GM12878 (cell line): Measurements from ENCODE around the gene CCSER2. TPM values are rescaled to one million over a fixed set of nuclear protein-coding genes. Genes with fewer than 3 reads are reported as not detected.

Experiments
- ATAC-seq: fragments of 200-7000 bp; cut with Tn5 transposase; 3 replicates; pipeline ENCODE4 v1.9.1; 2020; ENCODE audit warnings: mild to moderate bottlenecking, moderate library complexity
- BruUV-seq: library from RNA; stranded (reverse); fragments of 400-500 nt; replicated peaks from 2 replicates; lab custom pipeline; 2021; lab: Mats Ljungman, UMichigan
- CTCF ChIA-PET: fragments of 300-600 bp; sonication (Branson Sonifier 250); formaldehyde crosslinking; extraction: SDS; loops from one replicate; lab custom pipeline; 2021; ENCODE audit warnings: inconsistent platforms; lab: Yijun Ruan, JAX
- POLR2A ChIA-PET: fragments of 350-600 bp; formaldehyde crosslinking; extraction: SDS; loops from one replicate; lab custom pipeline; 2021; ENCODE audit warnings: inconsistent platforms; lab: Charles Lee
- RAD21 ChIA-PET: fragments of 300-600 bp; sonication (Branson Sonifier 250); formaldehyde crosslinking; loops from one replicate; lab custom pipeline; 2023; ENCODE audit warnings: antibody characterized with exemption; ENCODE audit not compliant: unreplicated experiment; lab: Charles Lee
- SMC1A ChIA-PET: fragments of 300-600 bp; sonication (Branson Sonifier 250); formaldehyde crosslinking; loops from one replicate; lab custom pipeline; 2023; ENCODE audit not compliant: unreplicated experiment, uncharacterized antibody; lab: Charles Lee
- DNase-seq: peaks from one replicate; pipeline ENCODE4 v3.0.0-alpha.2; 2011; ENCODE audit warnings: low read depth, low spot score
- FAIRE-seq: peaks from 3 replicates; lab custom pipeline; 2011; peaks lifted over from hg19 to GRCh38; lab: Jason Lieb, UNC
- H2AFZ ChIP-seq: 2 replicates; pipeline ENCODE4 v1.6.0; 2011; ENCODE audit warnings: low read depth, low read length, control low read depth; ENCODE audit not compliant: control insufficient read depth
- H3K27ac ChIP-seq: 2 replicates; pipeline ENCODE4 v1.5.1; 2011; ENCODE audit warnings: control low read depth; ENCODE audit not compliant: control insufficient read depth, insufficient read depth
- H3K27me3 ChIP-seq, 2 experiments: replicated peaks in 1 of 2; 2 replicates each; pipeline versions ENCODE4 v1.6.0 to v1.6.1; 2011; ENCODE audit warnings: low read length in 1 of 2; ENCODE audit not compliant: control insufficient read depth in 2 of 2, insufficient read depth in 2 of 2
- H3K36me3 ChIP-seq, 2 experiments: 2 replicates each; pipeline ENCODE4 v1.5.1; 2011; ENCODE audit warnings: low read length in 1 of 2; ENCODE audit not compliant: control insufficient read depth in 2 of 2, insufficient read depth in 2 of 2
- H3K4me1 ChIP-seq: 2 replicates; pipeline ENCODE4 v1.6.1; 2011; ENCODE audit warnings: mild to moderate bottlenecking, low read length, moderate library complexity, mixed read lengths; ENCODE audit not compliant: control insufficient read depth, insufficient read depth
- H3K4me2 ChIP-seq: 2 replicates; pipeline ENCODE4 v1.6.0; 2011; ENCODE audit warnings: control low read depth; ENCODE audit not compliant: control insufficient read depth, insufficient read depth
- H3K4me3 ChIP-seq: fragments of 200-600 bp; sonication (generic); 2 replicates; pipeline ENCODE4 v1.5.1; 2016
- H3K79me2 ChIP-seq: 2 replicates; pipeline ENCODE4 v1.6.0; 2011; ENCODE audit warnings: low read length; ENCODE audit not compliant: control insufficient read depth, insufficient read depth
- H3K9ac ChIP-seq: 2 replicates; pipeline ENCODE4 v1.8.0; 2011; ENCODE audit warnings: low read length, control low read depth, mixed read lengths; ENCODE audit not compliant: control insufficient read depth, insufficient read depth
- H3K9me3 ChIP-seq: replicated peaks from 3 replicates; pipeline ENCODE4 v1.5.1; 2011; ENCODE audit warnings: mild to moderate bottlenecking, low read length; ENCODE audit not compliant: control insufficient read depth, insufficient read depth
- H4K20me1 ChIP-seq: 2 replicates; pipeline ENCODE4 v1.6.0; 2011; ENCODE audit not compliant: control insufficient read depth, insufficient read depth
- BMI1 ChIP-seq: fragments of 450-650 bp; IDR thresholded peaks from 2 replicates; pipeline ENCODE4 v1.6.1; 2016; ENCODE audit warnings: mild to moderate bottlenecking, moderate library complexity, borderline replicate concordance
- CHD4 ChIP-seq: fragments of 200-600 bp; sonication (generic); IDR thresholded peaks from 2 replicates; pipeline ENCODE4 v1.6.1; 2016; ENCODE audit warnings: mild to moderate bottlenecking
- FOXK2 ChIP-seq: fragments of 450-650 bp; IDR thresholded peaks from 2 replicates; pipeline ENCODE4 v1.6.1; 2017; ENCODE audit warnings: mild to moderate bottlenecking, moderate library complexity
- MEF2A ChIP-seq: IDR thresholded peaks from 2 replicates; pipeline ENCODE4 v1.6.1; 2011; ENCODE audit warnings: low read depth, mild to moderate bottlenecking, low read length, moderate library complexity; ENCODE audit not compliant: insufficient read depth
- MYB ChIP-seq: fragments of 150-350 bp; IDR thresholded peaks from 2 replicates; pipeline ENCODE4 v1.6.1; 2014; ENCODE audit warnings: mild to moderate bottlenecking, low read depth, low read length, borderline replicate concordance
- SKIL ChIP-seq: fragments of 450-650 bp; IDR thresholded peaks from 2 replicates; pipeline ENCODE4 v1.6.1; 2017; ENCODE audit warnings: mild to moderate bottlenecking, low read depth, inconsistent platforms; ENCODE audit not compliant: poor library complexity, severe bottlenecking
- WGBS: methylation state at CpG from one replicate; pipeline ENCODE4 v1.1.6; 2016; ENCODE audit warnings: low lambda C conversion rate; ENCODE audit not compliant: insufficient replicate concordance, insufficient coverage; ENCODE audit errors: missing lambda C conversion rate; 5-methylcytosine and 5-hydroxymethylcytosine counted together
- in situ Hi-C: fragments of 300-500 bp; cut with MboI; formaldehyde crosslinking; loops from 9 replicates; pipeline ENCODE4 v1.14.3; 2018; ENCODE audit warnings: mixed read lengths
- intact Hi-C: fragments of 100-400 bp; cut with micrococcal nuclease; formaldehyde crosslinking; loops from one replicate; pipeline ENCODE4 v1.14.2; 2022; ENCODE audit not compliant: unreplicated experiment
- polyA plus RNA-seq, 11 experiments: library from polyadenylated mRNA; depleted of rRNA in 4 of 11; unstranded in 6 of 11; stranded (reverse) in 5 of 11; fragments of >200 nt; fragmentation: Nextera tagmentation in 4 of 11; fragmentation: Illumina TruSeq in 1 of 11; extraction: Ambion mirVana in 4 of 11; extraction: Trizol in 1 of 11; gene quantifications; 1 replicate in 1 of 11; 2 replicates in 10 of 11; pipeline versions ENCODE4 v1.2.1 to v1.2.3, GENCODE V29; 2011 to 2016; ENCODE audit warnings: inconsistent platforms in 2 of 11, missing spikeins in 2 of 11, low read depth in 1 of 11
- total RNA-seq, 4 experiments: library from RNA; depleted of rRNA in 3 of 4; stranded (reverse); fragments of >200 nt in 3 of 4; fragmentation: Illumina TruSeq in 1 of 4; extraction: Trizol in 1 of 4; gene quantifications; 2 replicates each; pipeline versions ENCODE4 v1.2.1 to v1.2.3, GENCODE V29; 2013 to 2021

Gene CCSER2
- total and polyA plus RNA-seq, 10 of the 15 experiments (the other 5 are each of a cell fraction or from before 2014, with no cell fraction given) = 4.7 to 18.8 (median 13.2) TPM

- in situ Hi-C loops (no loop called here), intact Hi-C loops (no loop called here)
- Histone ChIP-seq H4K20me1 (no peaks in the 10 kb centered on the region), H2AFZ (no peak overlapping the region), H3K9ac (no peak overlapping the region), H3K4me1 (no peaks in the 10 kb centered on the region), H3K27ac (no peak overlapping the region), H3K36me3 (no peaks in the 10 kb centered on the region), H3K4me3 (no peak overlapping the region), H3K9me3 (no peaks in the 10 kb centered on the region), H3K4me2 (no peak overlapping the region), H3K79me2 (no peaks in the 10 kb centered on the region), H3K27me3 (no peaks in the 10 kb centered on the region; a peak in 1 of 4 replicates)
- ChIA-PET POLR2A (no interaction called here), SMC1A (no interaction called here), CTCF (interaction anchor here (1.2 to 1.8 kb wide), 2 partner anchors 20 to 252 kb away, joined by 4 read pairs; no protein-coding TSS in a partner anchor), RAD21 (interaction anchor here (1.9 kb wide), 1 partner anchor 20 kb away, joined by 6 read pairs; no protein-coding TSS in a partner anchor)
- ATAC-seq = no peak
- no TSS peak for BruUV-seq
- TF ChIP-seq FOXK2 (no peak), CHD4 (no peak), MYB (no peak), SKIL (no peak), MEF2A (no peak), BMI1 (no peak)
- DNase-seq = no peak
- 52% methylated on average over 1 of the region's 1 CpG for WGBS
- no peak for FAIRE-seq
These were observed 40.2 kb upstream of the CCSER2 start for GRCh38 chr10:84288151-84288550.
